IMR-90 (cell line): Measurements from ENCODE around the gene MEGF11. TPM values are rescaled to one million over a fixed set of nuclear protein-coding genes. Genes with fewer than 3 reads are reported as not detected.

Experiments used
- ATAC-seq: fragments of 200-7000 bp; cut with Tn5 transposase; 2 replicates; pipeline ENCODE4 v1.9.1; 2020; ENCODE audit warnings: low read depth, mild to moderate bottlenecking, moderate library complexity
- BruUV-seq: library from RNA; stranded (reverse); fragments of 400-500 nt; replicated peaks from 2 replicates; lab custom pipeline; 2021; lab: Mats Ljungman, UMichigan
- CTCF ChIA-PET: fragments of 300-600 bp; formaldehyde crosslinking; extraction: SDS; loops from one replicate; lab custom pipeline; 2021; ENCODE audit warnings: antibody characterized with exemption; lab: Yijun Ruan, JAX
- POLR2A ChIA-PET: fragments of 300-600 bp; sonication (Branson Sonifier 250); formaldehyde crosslinking; loops from one replicate; lab custom pipeline; 2022; ENCODE audit warnings: antibody characterized with exemption; ENCODE audit not compliant: unreplicated experiment; lab: Charles Lee
- DNase-seq: peaks from one replicate; pipeline ENCODE4 v3.0.0; 2013
- H2AFZ ChIP-seq: replicated peaks from 2 replicates; pipeline ENCODE3; 2013; ENCODE audit warnings: low read length, mild to moderate bottlenecking; ENCODE audit not compliant: poor library complexity
- H2AK5ac ChIP-seq: 2 replicates; pipeline ENCODE4 v1.6.1; 2013; ENCODE audit warnings: low read depth, low read length, inconsistent platforms
- H2AK9ac ChIP-seq: replicated peaks from 2 replicates; pipeline ENCODE3; 2013; ENCODE audit warnings: mild to moderate bottlenecking, low read depth, low read length, moderate library complexity; ENCODE audit not compliant: poor library complexity
- H2BK120ac ChIP-seq: 2 replicates; pipeline ENCODE4 v1.6.1; 2013; ENCODE audit warnings: low read depth, low read length, inconsistent platforms
- H2BK15ac ChIP-seq: 3 replicates; pipeline ENCODE4 v1.6.1; 2013; ENCODE audit warnings: low read depth, low read length, inconsistent platforms
- H2BK20ac ChIP-seq: 2 replicates; pipeline ENCODE4 v1.6.1; 2013; ENCODE audit warnings: low read depth, mild to moderate bottlenecking, inconsistent platforms, low read length, moderate library complexity
- H2BK5ac ChIP-seq: 2 replicates; pipeline ENCODE4 v1.6.1; 2013; ENCODE audit warnings: mild to moderate bottlenecking, low read depth, low read length, inconsistent platforms; ENCODE audit not compliant: poor library complexity, severe bottlenecking
- H3K14ac ChIP-seq: replicated peaks from 2 replicates; pipeline ENCODE4 v1.6.1; 2013; ENCODE audit warnings: low read depth, low read length, inconsistent platforms
- H3K18ac ChIP-seq: 2 replicates; pipeline ENCODE4 v1.6.1; 2013; ENCODE audit warnings: low read depth, low read length, control low read depth
- H3K23ac ChIP-seq: 2 replicates; pipeline ENCODE4 v1.6.1; 2013; ENCODE audit warnings: low read depth, low read length, inconsistent platforms
- H3K27ac ChIP-seq: 2 replicates; pipeline ENCODE4 v1.5.1; 2013; ENCODE audit warnings: mild to moderate bottlenecking, control low read depth, low read length; ENCODE audit not compliant: insufficient read depth
- H3K27me3 ChIP-seq: 2 replicates; pipeline ENCODE4 v1.6.1; 2013; ENCODE audit warnings: low read length; ENCODE audit not compliant: control insufficient read depth, insufficient read depth
- H3K36me3 ChIP-seq: 2 replicates; pipeline ENCODE4 v1.6.1; 2013; ENCODE audit warnings: low read length, mixed read lengths; ENCODE audit not compliant: control insufficient read depth, insufficient read depth
- H3K4ac ChIP-seq: 2 replicates; pipeline ENCODE4 v1.6.1; 2013; ENCODE audit warnings: low read depth, low read length, inconsistent platforms
- H3K4me1 ChIP-seq: 2 replicates; pipeline ENCODE4 v1.6.1; 2013; ENCODE audit warnings: low read length, mixed read lengths; ENCODE audit not compliant: control insufficient read depth, insufficient read depth
- H3K4me2 ChIP-seq: 2 replicates; pipeline ENCODE4 v1.6.1; 2013; ENCODE audit warnings: low read depth, mild to moderate bottlenecking, control low read depth, low read length, moderate library complexity
- H3K4me3 ChIP-seq: 2 replicates; pipeline ENCODE4 v1.5.1; 2013; ENCODE audit warnings: low read depth, mild to moderate bottlenecking, control low read depth, low read length, moderate library complexity; ENCODE audit not compliant: insufficient read depth
- H3K56ac ChIP-seq: 2 replicates; pipeline ENCODE4 v1.6.1; 2013; ENCODE audit warnings: low read length, inconsistent platforms; ENCODE audit not compliant: insufficient read depth; ENCODE audit errors: extremely low read depth
- H3K79me1 ChIP-seq, 2 experiments: 2 replicates each; pipeline ENCODE4 v1.6.1; 2013; ENCODE audit warnings: low read length in 2 of 2, inconsistent platforms in 1 of 2, low read depth in 1 of 2
- H3K9ac ChIP-seq: 2 replicates; pipeline ENCODE4 v1.6.1; 2013; ENCODE audit warnings: low read depth, low read length, control low read depth
- H3K9me1 ChIP-seq: 2 replicates; pipeline ENCODE4 v1.6.1; 2013; ENCODE audit warnings: low read length, inconsistent platforms; ENCODE audit not compliant: insufficient read depth
- H3K9me3 ChIP-seq: 2 replicates; pipeline ENCODE4 v1.6.1; 2013; ENCODE audit warnings: low read length; ENCODE audit not compliant: control insufficient read depth, insufficient read depth
- H4K20me1 ChIP-seq: 2 replicates; pipeline ENCODE4 v1.6.1; 2013; ENCODE audit warnings: low read length, inconsistent platforms; ENCODE audit not compliant: insufficient read depth
- H4K5ac ChIP-seq: 2 replicates; pipeline ENCODE4 v1.6.1; 2013; ENCODE audit warnings: mild to moderate bottlenecking, low read depth, low read length, control low read depth
- H4K8ac ChIP-seq, 2 experiments: 2 replicates each; pipeline ENCODE4 v1.6.1; 2013; ENCODE audit warnings: low read depth in 2 of 2, low read length in 2 of 2, control low read depth in 1 of 2, inconsistent platforms in 1 of 2
- H4K91ac ChIP-seq: 2 replicates; pipeline ENCODE4 v1.6.1; 2013; ENCODE audit warnings: low read depth, low read length, inconsistent platforms; ENCODE audit not compliant: insufficient read depth
- BHLHE40 ChIP-seq: fragments of 150-350 bp; IDR thresholded peaks from 2 replicates; pipeline ENCODE4 v1.6.1; 2016; ENCODE audit warnings: mild to moderate bottlenecking, low read depth, low read length
- CEBPB ChIP-seq: IDR thresholded peaks from 2 replicates; pipeline ENCODE4 v1.6.1; 2012; ENCODE audit warnings: low read depth, low read length, improper control_type of control experiment
- CHD1 ChIP-seq: IDR thresholded peaks from 2 replicates; pipeline ENCODE4 v1.6.1; 2012; ENCODE audit warnings: low read depth, low read length, improper control_type of control experiment
- FOS ChIP-seq: fragments of 150-350 bp; IDR thresholded peaks from 2 replicates; pipeline ENCODE4 v1.6.1; 2016; ENCODE audit warnings: low read depth, low read length
- MAFK ChIP-seq: IDR thresholded peaks from 2 replicates; pipeline ENCODE4 v1.6.1; 2012; ENCODE audit warnings: low read depth, low read length, improper control_type of control experiment
- MXI1 ChIP-seq: IDR thresholded peaks from 2 replicates; pipeline ENCODE4 v1.6.1; 2012; ENCODE audit warnings: low read depth, mild to moderate bottlenecking, low read length, moderate library complexity, borderline replicate concordance
- NFE2L2 ChIP-seq: fragments of 150-350 bp; IDR thresholded peaks from 2 replicates; pipeline ENCODE4 v1.6.1; 2016; ENCODE audit warnings: low read depth, mild to moderate bottlenecking, low read length
- RCOR1 ChIP-seq: IDR thresholded peaks from 2 replicates; pipeline ENCODE4 v1.6.1; 2012; ENCODE audit warnings: mild to moderate bottlenecking, low read length, improper control_type of control experiment; ENCODE audit not compliant: insufficient replicate concordance
- WGBS, 2 experiments: methylation state at CpG; one replicate each; pipeline versions ENCODE4 v1.1.5 to v1.1.7; 2013; ENCODE audit warnings: missing lambda C conversion rate in 2 of 2; ENCODE audit not compliant: insufficient read length in 1 of 2; ENCODE audit errors: extremely low coverage in 2 of 2; 5-methylcytosine and 5-hydroxymethylcytosine counted together
- dilution Hi-C: fragments of 300-500 bp; cut with HindIII; formaldehyde crosslinking; loops from one replicate; pipeline ENCODE4 v1.14.3; 2018; ENCODE audit warnings: low sequenced_read_pairs; ENCODE audit not compliant: unreplicated experiment
- in situ Hi-C: fragments of 300-500 bp; cut with MboI; formaldehyde crosslinking; loops from 3 replicates; pipeline ENCODE4 v1.14.3; 2019; ENCODE audit warnings: low sequenced_read_pairs, inconsistent platforms, mixed read lengths
- intact Hi-C: fragments of 100-400 bp; cut with micrococcal nuclease; formaldehyde crosslinking; loops from 2 replicates; pipeline ENCODE4 v1.10.0; 2022
- polyA plus RNA-seq, 3 experiments: library from polyadenylated mRNA; depleted of rRNA; stranded (reverse); fragments of >200 nt; gene quantifications; 2 replicates each; pipeline ENCODE4 v1.2.3, GENCODE V29; 2012; ENCODE audit warnings: low replicate concordance in 1 of 3
- total RNA-seq: library from RNA; depleted of rRNA; stranded (reverse); fragments of >200 nt; gene quantifications from 2 replicates; pipeline ENCODE4 v1.2.3, GENCODE V29; 2012
- TF ChIP-seq, protein P1 (sequence below): conservative IDR thresholded peaks from 2 replicates; pipeline ENCODE4 v1.5.1; 2012; ENCODE audit warnings: mild to moderate bottlenecking, low read depth, low read length, improper control_type of control experiment
- TF ChIP-seq, protein P2 (sequence below): fragments of 150-350 bp; IDR thresholded peaks from 2 replicates; pipeline ENCODE4 v1.6.1; 2017; ENCODE audit warnings: mild to moderate bottlenecking, antibody characterized with exemption, low read length, low read depth

Gene MEGF11
- total and polyA plus RNA-seq, 2 of the 4 experiments (the other 2 are of a cell fraction) = not detected

DNA sequence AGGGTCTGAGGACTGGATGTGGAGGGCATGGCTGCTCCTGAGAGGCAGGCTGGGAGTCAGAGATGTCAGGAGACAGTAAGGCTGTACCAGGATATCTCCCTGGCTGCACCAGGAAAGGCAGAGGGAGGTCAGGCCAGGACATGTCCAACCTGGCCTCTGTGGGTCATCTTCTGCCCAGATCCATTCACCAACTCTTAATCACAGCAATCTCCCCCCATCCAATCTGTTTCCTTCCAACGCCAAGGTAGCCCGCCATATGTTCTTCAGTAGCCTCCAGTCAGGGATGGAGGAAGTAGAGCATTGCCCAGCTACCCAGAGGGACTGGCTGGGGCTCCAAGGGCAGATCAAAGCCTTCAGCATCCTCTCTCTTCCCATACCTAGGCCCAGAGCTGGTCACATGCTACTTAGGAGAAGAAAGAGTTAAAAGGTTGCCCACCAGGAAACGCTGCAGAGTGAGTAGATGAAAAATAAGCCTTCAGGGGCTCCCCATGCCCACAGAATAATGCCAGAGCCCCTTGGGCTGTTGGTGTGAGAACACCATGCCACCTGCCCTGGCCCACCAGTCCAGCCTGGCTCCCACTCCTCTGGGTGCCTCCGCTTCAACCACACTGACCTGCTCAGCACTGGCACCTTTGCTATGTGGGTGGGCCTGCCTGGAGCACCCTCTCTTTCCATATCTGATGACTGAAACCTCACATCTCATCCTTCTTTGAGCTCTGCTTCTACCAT lies 176.8 kb downstream of the MEGF11 start:
- Histone ChIP-seq H3K23ac (no peak overlapping the region), H3K4me2 (no peak overlapping the region), H3K4me3 (no peak overlapping the region), H2AK5ac (no peak overlapping the region), H4K20me1 (no peaks in the 10 kb centered on the region), H3K18ac (no peak overlapping the region), H3K27me3 (peaks cover 57% of the 10 kb centered on the region), H4K91ac (no peak overlapping the region), H3K9me1 (no peaks in the 10 kb centered on the region), H3K4ac (no peak overlapping the region), H3K36me3 (no peaks in the 10 kb centered on the region), H3K4me1 (peaks cover 4% of the 10 kb centered on the region; the same call in 1 of the 2 replicates), H3K27ac (no peak overlapping the region), H3K14ac (no peak overlapping the region), H2BK15ac (no peak overlapping the region), H3K9me3 (no peaks in the 10 kb centered on the region), H2BK120ac (no peak overlapping the region), H2AFZ (no peak overlapping the region), H3K9ac (no peak overlapping the region), H4K8ac (no peak overlapping the region), H4K5ac (no peak overlapping the region), H3K56ac (no peak overlapping the region), H3K79me1 (no peaks in the 10 kb centered on the region), H2BK5ac (no peak overlapping the region), H2AK9ac (no peak overlapping the region), H2BK20ac (no peak overlapping the region)
- TF ChIP-seq, protein P1, sequence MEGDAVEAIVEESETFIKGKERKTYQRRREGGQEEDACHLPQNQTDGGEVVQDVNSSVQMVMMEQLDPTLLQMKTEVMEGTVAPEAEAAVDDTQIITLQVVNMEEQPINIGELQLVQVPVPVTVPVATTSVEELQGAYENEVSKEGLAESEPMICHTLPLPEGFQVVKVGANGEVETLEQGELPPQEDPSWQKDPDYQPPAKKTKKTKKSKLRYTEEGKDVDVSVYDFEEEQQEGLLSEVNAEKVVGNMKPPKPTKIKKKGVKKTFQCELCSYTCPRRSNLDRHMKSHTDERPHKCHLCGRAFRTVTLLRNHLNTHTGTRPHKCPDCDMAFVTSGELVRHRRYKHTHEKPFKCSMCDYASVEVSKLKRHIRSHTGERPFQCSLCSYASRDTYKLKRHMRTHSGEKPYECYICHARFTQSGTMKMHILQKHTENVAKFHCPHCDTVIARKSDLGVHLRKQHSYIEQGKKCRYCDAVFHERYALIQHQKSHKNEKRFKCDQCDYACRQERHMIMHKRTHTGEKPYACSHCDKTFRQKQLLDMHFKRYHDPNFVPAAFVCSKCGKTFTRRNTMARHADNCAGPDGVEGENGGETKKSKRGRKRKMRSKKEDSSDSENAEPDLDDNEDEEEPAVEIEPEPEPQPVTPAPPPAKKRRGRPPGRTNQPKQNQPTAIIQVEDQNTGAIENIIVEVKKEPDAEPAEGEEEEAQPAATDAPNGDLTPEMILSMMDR = no peak
- TF ChIP-seq RCOR1 = no peak
- no peak for TF ChIP-seq MXI1
- no peak for TF ChIP-seq BHLHE40
- TF ChIP-seq NFE2L2 = no peak
- no peak for TF ChIP-seq CHD1
- no peak for TF ChIP-seq FOS
- TF ChIP-seq, protein P2, sequence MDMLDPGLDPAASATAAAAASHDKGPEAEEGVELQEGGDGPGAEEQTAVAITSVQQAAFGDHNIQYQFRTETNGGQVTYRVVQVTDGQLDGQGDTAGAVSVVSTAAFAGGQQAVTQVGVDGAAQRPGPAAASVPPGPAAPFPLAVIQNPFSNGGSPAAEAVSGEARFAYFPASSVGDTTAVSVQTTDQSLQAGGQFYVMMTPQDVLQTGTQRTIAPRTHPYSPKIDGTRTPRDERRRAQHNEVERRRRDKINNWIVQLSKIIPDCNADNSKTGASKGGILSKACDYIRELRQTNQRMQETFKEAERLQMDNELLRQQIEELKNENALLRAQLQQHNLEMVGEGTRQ = no peak
- no peak for TF ChIP-seq MAFK
- no peak for TF ChIP-seq CEBPB
- ATAC-seq (no peak), DNase-seq (no peak)
- in situ Hi-C loops (no loop called here), dilution Hi-C loops (no loop called here), intact Hi-C loops (no loop called here)
- POLR2A ChIA-PET = no interaction called here
- no TSS peak for BruUV-seq
- CTCF ChIA-PET = no interaction called here
- no CpG with 5 or more reads among the region's 4 CpGs for WGBS, 2 experiments
